Endodermal cell (in vitro differentiated cells): ENCODE measurements around the gene SPP2. TPM values are rescaled to one million over a fixed set of nuclear protein-coding genes. Genes with fewer than 3 reads are reported as not detected.

Experiments
- DNase-seq: peaks from one replicate; pipeline ENCODE4 v3.0.0-alpha.2; 2017
- H3K27ac ChIP-seq: 2 replicates; pipeline ENCODE4 v1.5.1; 2013; ENCODE audit warnings: mild to moderate bottlenecking, low read depth, low read length, moderate library complexity
- H3K27me3 ChIP-seq: 2 replicates; pipeline ENCODE4 v1.6.1; 2013; ENCODE audit warnings: mild to moderate bottlenecking, low read length, moderate library complexity; ENCODE audit not compliant: insufficient read depth, control insufficient read depth, poor library complexity, severe bottlenecking
- H3K36me3 ChIP-seq: 2 replicates; pipeline ENCODE4 v1.7.0; 2013; ENCODE audit warnings: mild to moderate bottlenecking, low read length, moderate library complexity; ENCODE audit not compliant: control insufficient read depth, insufficient read depth
- H3K4me1 ChIP-seq: one replicate; pipeline ENCODE4 v1.7.0; 2013; ENCODE audit warnings: low read length; ENCODE audit not compliant: control insufficient read depth, insufficient read depth
- H3K4me3 ChIP-seq: 2 replicates; pipeline ENCODE4 v1.5.1; 2013; ENCODE audit warnings: mild to moderate bottlenecking, low read length, moderate library complexity
- H3K9ac ChIP-seq: 2 replicates; pipeline ENCODE4 v1.6.1; 2013; ENCODE audit warnings: mild to moderate bottlenecking, low read length, moderate library complexity; ENCODE audit not compliant: poor library complexity, severe bottlenecking; ENCODE audit errors: extremely low read depth
- H3K9me3 ChIP-seq: 2 replicates; pipeline ENCODE4 v1.6.1; 2013; ENCODE audit warnings: mild to moderate bottlenecking, low read length, moderate library complexity; ENCODE audit not compliant: control insufficient read depth
- H3K27ac Mint-ChIP-seq: 2 replicates; pipeline ENCODE4 v1.8.0; 2020; ENCODE audit warnings: mixed read lengths
- H3K27me3 Mint-ChIP-seq: 2 replicates; pipeline ENCODE4 v1.8.0; 2021; ENCODE audit warnings: mild to moderate bottlenecking, mixed read lengths; ENCODE audit not compliant: insufficient read depth
- H3K36me3 Mint-ChIP-seq: 2 replicates; pipeline ENCODE4 v1.8.0; 2020; ENCODE audit warnings: low read depth, mixed read lengths
- H3K4me1 Mint-ChIP-seq: 2 replicates; pipeline ENCODE4 v1.8.0; 2020; ENCODE audit warnings: mixed read lengths
- H3K4me3 Mint-ChIP-seq: 2 replicates; pipeline ENCODE4 v1.8.0; 2020; ENCODE audit warnings: mild to moderate bottlenecking, moderate library complexity, mixed read lengths
- H3K9me3 Mint-ChIP-seq: 2 replicates; pipeline ENCODE4 v1.8.0; 2020; ENCODE audit warnings: mild to moderate bottlenecking, mixed read lengths
- WGBS, 2 experiments: methylation state at CpG; one replicate each; pipeline versions ENCODE4 v1.1.5 to v1.1.7; 2013; ENCODE audit warnings: missing lambda C conversion rate in 2 of 2, mixed read lengths in 1 of 2; ENCODE audit not compliant: insufficient coverage in 1 of 2, insufficient read length in 1 of 2; 5-methylcytosine and 5-hydroxymethylcytosine counted together
- total RNA-seq, 2 donors: library from RNA; stranded (reverse); fragmentation: NEBNext Ultra II Directional in 1 of 2; extraction: Animal tissue kit (Norgen Biotek cat#: 25700) in 1 of 2; gene quantifications; 2 replicates in 1 of 2; 3 replicates in 1 of 2; pipeline ENCODE4 v1.2.1, GENCODE V29; 2021
- TF ChIP-seq, protein P1 (sequence below): fragments of 200-600 bp; sonication (generic); conservative IDR thresholded peaks from 2 replicates; pipeline ENCODE4 v1.5.0; 2021; ENCODE audit warnings: antibody characterized with exemption, mild to moderate bottlenecking

The SPP2 gene
- total RNA-seq, 2 donors from 2014 or later: not detected

DNA sequence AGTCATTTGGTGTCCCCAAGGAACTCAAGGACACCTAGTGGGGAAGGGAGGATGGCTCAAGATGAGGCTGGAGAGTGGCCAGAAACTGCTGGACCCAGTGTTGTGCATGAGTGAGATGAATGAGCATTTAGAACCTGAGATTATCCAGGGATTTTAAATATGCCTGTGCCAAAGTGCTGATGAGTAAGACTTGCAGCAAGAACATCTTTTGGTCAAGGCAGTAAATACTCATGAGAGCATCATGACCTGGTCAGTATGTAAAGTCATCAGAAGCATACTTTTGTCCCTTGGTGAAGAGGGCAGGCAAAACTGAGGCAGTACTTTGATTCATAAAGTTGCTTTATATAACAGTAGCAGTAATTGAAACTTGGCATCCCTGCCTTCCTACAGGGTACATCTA, 3.1 kb upstream of the SPP2 start:
- no peak overlapping the region for H3K9ac ChIP-seq
- no peak for DNase-seq
- Mint-ChIP-seq H3K36me3 (no peaks in the 10 kb centered on the region), H3K9me3 (no peaks in the 10 kb centered on the region), H3K4me1 (no peaks in the 10 kb centered on the region), H3K4me3 (no peak overlapping the region), H3K27ac (no peak overlapping the region), H3K27me3 (peaks cover 7% of the 10 kb centered on the region)
- H3K9me3 ChIP-seq: no peaks in the 10 kb centered on the region
- H3K27ac ChIP-seq: no peak overlapping the region
- TF ChIP-seq, protein P1, sequence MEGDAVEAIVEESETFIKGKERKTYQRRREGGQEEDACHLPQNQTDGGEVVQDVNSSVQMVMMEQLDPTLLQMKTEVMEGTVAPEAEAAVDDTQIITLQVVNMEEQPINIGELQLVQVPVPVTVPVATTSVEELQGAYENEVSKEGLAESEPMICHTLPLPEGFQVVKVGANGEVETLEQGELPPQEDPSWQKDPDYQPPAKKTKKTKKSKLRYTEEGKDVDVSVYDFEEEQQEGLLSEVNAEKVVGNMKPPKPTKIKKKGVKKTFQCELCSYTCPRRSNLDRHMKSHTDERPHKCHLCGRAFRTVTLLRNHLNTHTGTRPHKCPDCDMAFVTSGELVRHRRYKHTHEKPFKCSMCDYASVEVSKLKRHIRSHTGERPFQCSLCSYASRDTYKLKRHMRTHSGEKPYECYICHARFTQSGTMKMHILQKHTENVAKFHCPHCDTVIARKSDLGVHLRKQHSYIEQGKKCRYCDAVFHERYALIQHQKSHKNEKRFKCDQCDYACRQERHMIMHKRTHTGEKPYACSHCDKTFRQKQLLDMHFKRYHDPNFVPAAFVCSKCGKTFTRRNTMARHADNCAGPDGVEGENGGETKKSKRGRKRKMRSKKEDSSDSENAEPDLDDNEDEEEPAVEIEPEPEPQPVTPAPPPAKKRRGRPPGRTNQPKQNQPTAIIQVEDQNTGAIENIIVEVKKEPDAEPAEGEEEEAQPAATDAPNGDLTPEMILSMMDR: peak; percentile 32
- no peak overlapping the region for H3K4me3 ChIP-seq
- no peaks in the 10 kb centered on the region for H3K36me3 ChIP-seq
- no peaks in the 10 kb centered on the region for H3K4me1 ChIP-seq
- H3K27me3 ChIP-seq: no peaks in the 10 kb centered on the region

GRCh38 chr2:234048049-234048448, 2.5 kb upstream of the SPP2 start:
- Histone ChIP-seq H3K9me3 (no peaks in the 10 kb centered on the region), H3K4me1 (no peaks in the 10 kb centered on the region), H3K27ac (no peak overlapping the region), H3K9ac (no peak overlapping the region), H3K27me3 (no peaks in the 10 kb centered on the region), H3K4me3 (no peak overlapping the region), H3K36me3 (no peaks in the 10 kb centered on the region)
- 89 to 100% methylated on average over 2 to 4 of the region's 4 CpGs for WGBS, 2 experiments
- H3K9me3 Mint-ChIP-seq: no peaks in the 10 kb centered on the region
- no peaks in the 10 kb centered on the region for H3K36me3 Mint-ChIP-seq
- H3K4me1 Mint-ChIP-seq: no peaks in the 10 kb centered on the region
- H3K27ac Mint-ChIP-seq: no peak overlapping the region
- peaks cover 7% of the 10 kb centered on the region for H3K27me3 Mint-ChIP-seq
- no peak overlapping the region for H3K4me3 Mint-ChIP-seq
- TF ChIP-seq, protein P1: no peak
- DNase-seq: no peak

- Mint-ChIP-seq H3K4me1 (no peaks in the 10 kb centered on the region), H3K27me3 (peaks cover 3% of the 10 kb centered on the region), H3K4me3 (no peak overlapping the region), H3K9me3 (no peaks in the 10 kb centered on the region), H3K36me3 (no peaks in the 10 kb centered on the region), H3K27ac (no peak overlapping the region)
- TF ChIP-seq, protein P1: no peak
- Histone ChIP-seq H3K36me3 (no peaks in the 10 kb centered on the region), H3K4me1 (no peaks in the 10 kb centered on the region), H3K4me3 (no peak overlapping the region), H3K9ac (no peak overlapping the region), H3K27me3 (no peaks in the 10 kb centered on the region), H3K27ac (no peak overlapping the region), H3K9me3 (no peaks in the 10 kb centered on the region)
- 85 to 88% methylated on average over 4 of the region's 4 CpGs for WGBS, 2 experiments
- DNase-seq: no peak
Observed at GRCh38 chr2:234051374-234052070, 1.0 kb downstream of the SPP2 start.
